NCI-H1092 treated with DMSO at 0.1 percent for 48 hours (cell line): ENCODE data around the gene RAPGEF4.

ENCODE experiments used
- DNase-seq: peaks from one replicate; lab custom pipeline; 2025; lab: John Stamatoyannopoulos, UW

The RAPGEF4 gene

GRCh38 chr2:172823261-172823850, 87.7 kb downstream of the RAPGEF4 start:
- DNase-seq, result no peak

GRCh38 chr2:172826522-172826921, 90.9 kb downstream of the RAPGEF4 start:
- DNase-seq, result no peak

GRCh38 chr2:172829229-172829628, 93.6 kb downstream of the RAPGEF4 start:
- DNase-seq, result no peak

DNA sequence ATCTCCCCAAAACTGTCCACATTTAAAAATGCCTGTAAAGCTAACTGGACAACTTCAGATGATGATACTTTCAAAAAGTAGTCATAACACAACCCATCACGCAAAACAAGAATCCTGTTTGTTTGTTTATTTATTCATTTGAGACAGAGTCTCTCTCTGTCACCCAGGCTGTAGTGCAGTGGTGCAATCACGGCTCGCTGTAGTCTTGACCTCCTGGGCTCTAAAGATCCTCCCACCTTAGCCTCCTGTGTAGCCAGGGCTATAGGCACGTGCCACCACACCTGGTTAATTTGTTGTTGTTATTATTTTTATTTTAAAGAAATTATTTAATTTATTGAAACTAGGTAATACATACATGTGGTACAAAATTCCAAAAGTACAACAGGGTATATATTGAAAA, 94.8 kb downstream of the RAPGEF4 start:
- no peak for DNase-seq

DNA sequence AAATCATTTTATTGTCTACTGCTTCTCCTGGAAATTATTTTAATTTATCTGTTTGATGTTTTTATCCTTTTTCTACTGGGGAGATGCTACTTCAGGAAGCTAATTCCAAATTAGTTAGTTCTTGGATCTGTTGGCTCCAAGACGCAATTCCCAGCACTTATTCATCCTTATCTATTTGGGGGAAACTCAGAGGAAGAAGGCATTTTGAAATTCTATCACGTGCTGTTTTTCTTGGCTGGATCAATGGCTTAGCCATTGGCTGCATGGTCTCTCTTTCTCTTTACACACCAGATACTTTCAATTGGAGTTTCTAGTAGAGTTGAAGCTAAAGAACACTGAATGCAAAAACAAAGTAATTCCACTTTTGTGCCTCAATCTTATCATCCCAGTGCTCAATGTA, 98.3 kb downstream of the RAPGEF4 start:
- no peak for DNase-seq

GRCh38 chr2:172834881-172835280, 99.2 kb downstream of the RAPGEF4 start:
- peak; percentile 30 for DNase-seq

DNA sequence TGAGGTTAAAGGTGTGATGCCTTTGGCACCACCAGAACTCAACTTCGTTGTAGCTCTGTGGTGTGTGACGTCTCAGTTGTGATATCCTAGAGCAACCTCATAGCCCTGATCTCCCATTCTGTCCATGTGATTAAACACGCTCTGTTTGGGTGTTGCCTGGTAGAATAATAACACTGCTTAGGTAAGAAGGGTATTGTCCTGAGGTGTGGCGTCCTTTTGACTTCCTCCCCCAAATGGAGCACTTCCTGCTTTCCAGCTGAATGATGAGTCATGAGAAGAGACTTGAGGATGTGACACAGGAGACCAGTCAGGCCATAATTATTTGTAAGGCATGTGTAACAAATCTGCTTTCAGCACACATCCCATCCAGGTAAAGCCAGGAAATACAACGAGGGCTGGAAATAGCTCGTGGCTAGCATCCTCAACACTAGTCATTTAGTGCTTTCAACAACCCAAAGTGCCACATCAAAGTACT, 100.7 kb downstream of the RAPGEF4 start:
- DNase-seq, result no peak

DNA sequence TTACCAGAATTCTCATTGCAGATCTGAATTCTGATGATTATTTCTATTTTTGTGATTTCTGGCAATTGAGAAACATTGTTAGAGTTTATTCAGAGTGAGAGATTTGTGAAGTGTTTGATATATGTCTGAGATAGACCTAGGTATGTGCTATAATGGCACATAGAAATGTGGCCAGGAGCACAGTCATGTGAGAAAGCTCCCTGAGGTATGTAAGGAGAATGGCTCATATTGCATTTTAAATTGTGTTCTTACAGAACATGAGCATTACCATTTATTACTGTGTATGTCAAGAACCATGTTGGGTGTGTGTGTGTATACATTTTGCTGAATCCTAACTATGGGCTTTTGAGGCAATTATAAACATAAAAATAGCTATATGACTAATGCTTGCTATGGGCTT, 101.2 kb downstream of the RAPGEF4 start:
- DNase-seq, result no peak

DNA sequence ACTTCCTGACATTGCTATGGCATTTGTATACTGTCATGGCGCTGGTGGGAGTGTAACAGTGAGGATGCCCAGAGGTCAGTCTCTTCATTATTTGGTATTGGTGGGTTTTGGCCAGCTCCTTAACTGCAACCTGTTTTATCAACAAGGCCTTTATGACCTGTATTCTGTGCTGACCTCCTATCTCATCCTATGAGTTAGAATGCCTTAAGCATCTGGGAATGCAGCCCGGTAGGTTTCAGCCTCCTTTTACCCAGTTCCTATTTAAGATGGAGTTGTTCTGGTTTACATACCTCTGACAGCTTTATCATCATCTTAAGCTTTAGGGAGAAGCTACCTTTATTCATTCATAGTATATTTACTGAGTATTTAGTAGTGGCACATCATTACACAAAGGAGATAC, 103.8 kb downstream of the RAPGEF4 start:
- DNase-seq, result no peak

DNA sequence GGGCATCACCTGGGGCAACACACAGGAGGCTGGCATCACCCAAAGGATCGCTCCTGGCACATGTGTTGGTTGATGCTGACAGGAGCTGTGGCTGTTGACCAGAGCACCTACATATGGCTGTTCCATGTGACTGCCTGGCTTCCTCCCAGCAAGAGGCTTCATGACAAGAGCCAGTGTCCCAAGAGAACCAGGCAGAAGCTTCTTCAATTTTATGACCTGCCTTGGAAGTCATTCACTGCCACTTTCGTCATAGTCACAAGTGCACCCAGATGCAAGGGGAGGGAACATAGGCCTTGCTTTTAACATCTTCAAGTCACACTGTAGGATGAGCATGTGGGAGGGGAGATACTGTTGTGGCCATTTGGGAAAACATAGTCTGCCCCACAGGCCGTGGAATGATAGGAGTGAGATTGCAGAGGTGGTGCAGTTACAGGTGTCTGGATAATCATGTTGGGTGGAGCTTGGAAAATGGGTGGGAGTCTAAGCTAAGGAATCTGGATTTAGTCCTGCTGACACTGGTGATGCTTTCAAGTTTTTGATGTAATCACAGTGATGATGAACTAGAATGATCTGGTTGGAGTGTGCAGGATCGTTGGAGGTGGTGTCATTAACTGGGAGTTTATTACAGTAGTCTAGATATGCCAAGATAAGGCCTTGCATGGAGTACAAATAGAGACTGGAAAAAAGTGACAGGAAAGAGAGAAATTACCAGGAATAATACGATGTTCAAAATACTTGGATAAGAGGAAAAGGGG, 107.0 kb downstream of the RAPGEF4 start:
- DNase-seq, result no peak

- DNase-seq, result no peak
These were observed 107.6 kb downstream of the RAPGEF4 start for GRCh38 chr2:172843266-172843582.

- peak; percentile 12 for DNase-seq
These were observed 108.5 kb downstream of the RAPGEF4 start for GRCh38 chr2:172843902-172844715.

- DNase-seq, result no peak
These were observed 109.5 kb downstream of the RAPGEF4 start for GRCh38 chr2:172845028-172845630.

GRCh38 chr2:172846551-172846950, 110.9 kb downstream of the RAPGEF4 start:
- DNase-seq, result no peak

- DNase-seq, result no peak
These were observed 111.5 kb downstream of the RAPGEF4 start for GRCh38 chr2:172847188-172847587.

GRCh38 chr2:172848519-172848918, 112.9 kb downstream of the RAPGEF4 start:
- DNase-seq, result no peak

DNA sequence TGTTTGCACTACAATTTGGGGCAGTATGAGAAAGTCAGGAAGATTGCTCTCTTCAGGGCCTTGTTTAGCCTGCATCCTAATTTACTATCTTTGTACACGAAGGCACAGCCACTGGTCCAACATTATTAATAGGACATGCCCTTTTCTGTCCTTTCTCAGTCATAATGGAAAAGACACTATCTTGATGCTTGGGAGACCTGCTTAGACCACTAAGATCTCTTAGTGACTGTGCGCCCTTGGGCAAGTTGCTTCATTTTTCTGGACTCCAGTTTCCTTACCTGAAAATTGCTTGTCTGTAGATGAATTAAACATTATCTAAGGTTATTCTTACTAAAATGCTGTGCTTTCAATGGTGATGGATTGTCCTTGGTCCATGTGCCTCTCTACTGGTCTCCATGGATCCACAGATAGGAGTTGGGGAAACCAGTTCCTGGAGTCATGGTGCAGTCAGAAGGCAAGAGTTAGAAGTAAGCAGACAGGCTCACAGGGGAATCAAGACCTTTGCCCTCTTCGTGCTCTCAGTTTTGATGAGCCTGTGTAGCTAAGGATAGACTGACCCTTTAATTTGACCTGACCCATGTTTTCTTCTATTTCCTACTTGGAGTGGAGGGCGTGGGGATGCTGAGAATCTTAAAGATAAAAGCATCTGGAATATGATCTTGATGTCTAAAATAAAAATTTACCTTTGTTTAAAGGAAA, 114.0 kb downstream of the RAPGEF4 start:
- no peak for DNase-seq

- DNase-seq, result no peak
These were observed 119.9 kb downstream of the RAPGEF4 start for GRCh38 chr2:172855588-172855987.

GRCh38 chr2:172856606-172857005, 121.0 kb downstream of the RAPGEF4 start:
- DNase-seq, result no peak

- no peak for DNase-seq
These were observed 122.8 kb downstream of the RAPGEF4 start for GRCh38 chr2:172858473-172858745.

- peak; percentile 25 for DNase-seq
These were observed 124.1 kb downstream of the RAPGEF4 start for GRCh38 chr2:172859581-172860335.

DNA sequence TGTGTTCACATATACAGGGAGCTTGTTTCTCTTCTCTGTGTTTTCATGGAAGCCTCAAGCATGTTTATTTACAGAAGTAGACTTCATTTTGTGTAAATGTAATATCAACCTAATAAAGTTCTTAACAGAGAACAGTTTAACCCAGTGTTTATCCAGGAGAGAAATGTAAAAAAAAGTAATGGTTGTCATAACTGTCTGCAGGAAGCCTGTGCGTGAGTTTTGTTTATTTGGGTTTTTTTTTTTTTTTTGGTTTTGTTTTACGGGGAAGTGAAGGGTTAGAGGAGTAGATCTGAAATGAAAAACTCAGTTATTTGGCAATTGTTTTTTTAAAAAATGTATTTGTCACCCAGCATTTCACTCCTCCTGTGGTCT, 124.7 kb downstream of the RAPGEF4 start:
- DNase-seq, result no peak
